BLaER1 (cell line): ENCODE results near the gene GPAM.

Experiments used
- H3K27ac ChIP-seq: shearing (Covaris generic); formaldehyde crosslinking; 2 replicates; pipeline ENCODE4 v1.8.1; 2022
- H3K27me3 ChIP-seq: shearing (Covaris generic); formaldehyde crosslinking; 2 replicates; pipeline ENCODE4 v1.8.1; 2022
- H3K36me3 ChIP-seq: shearing (Covaris generic); formaldehyde crosslinking; 2 replicates; pipeline ENCODE4 v1.8.1; 2022
- H3K4me1 ChIP-seq: shearing (Covaris generic); formaldehyde crosslinking; 2 replicates; pipeline ENCODE4 v1.8.1; 2022
- H3K4me2 ChIP-seq: shearing (Covaris generic); formaldehyde crosslinking; 2 replicates; pipeline ENCODE4 v1.8.1; 2022
- H3K4me3 ChIP-seq: shearing (Covaris generic); formaldehyde crosslinking; 2 replicates; pipeline ENCODE4 v1.8.1; 2022
- H3K9ac ChIP-seq: shearing (Covaris generic); formaldehyde crosslinking; 2 replicates; pipeline ENCODE4 v1.8.1; 2022
- H3K9me3 ChIP-seq: shearing (Covaris generic); formaldehyde crosslinking; 2 replicates; pipeline ENCODE4 v1.8.1; 2022
- H4K20me1 ChIP-seq: shearing (Covaris generic); formaldehyde crosslinking; 2 replicates; pipeline ENCODE4 v1.8.1; 2022
- Cebpa-rat ChIP-seq: shearing (Covaris generic); IDR thresholded peaks from 2 replicates; pipeline ENCODE4 v1.8.1; 2022

Gene GPAM

GRCh38 chr10:112216151-112216550 lies 32.6 kb upstream of the GPAM start:
- no peak overlapping the region for H3K27ac ChIP-seq
- no peaks in the 10 kb centered on the region for H4K20me1 ChIP-seq
- no peaks in the 10 kb centered on the region for H3K27me3 ChIP-seq
- H3K36me3 ChIP-seq: no peaks in the 10 kb centered on the region
- H3K4me3 ChIP-seq: no peak overlapping the region
- no peak overlapping the region for H3K9ac ChIP-seq
- H3K9me3 ChIP-seq: peaks cover 16% of the 10 kb centered on the region
- no peak overlapping the region for H3K4me2 ChIP-seq
- no peak for TF ChIP-seq Cebpa-rat
- H3K4me1 ChIP-seq: no peaks in the 10 kb centered on the region

GRCh38 chr10:112215342-112215774 lies 31.8 kb upstream of the GPAM start:
- no peaks in the 10 kb centered on the region for H3K27me3 ChIP-seq
- no peak overlapping the region for H3K4me2 ChIP-seq

GRCh38 chr10:112214298-112214926 lies 30.8 kb upstream of the GPAM start:
- TF ChIP-seq Cebpa-rat: no peak
- H3K4me3 ChIP-seq: no peak overlapping the region
- no peaks in the 10 kb centered on the region for H3K27me3 ChIP-seq
- H3K27ac ChIP-seq: no peak overlapping the region
- no peak overlapping the region for H3K4me2 ChIP-seq
- H3K4me1 ChIP-seq: no peaks in the 10 kb centered on the region
- no peaks in the 10 kb centered on the region for H3K36me3 ChIP-seq
- H4K20me1 ChIP-seq: no peaks in the 10 kb centered on the region
- H3K9me3 ChIP-seq: 0 out of 2 replicates have a peak, but pooled peaks cover 1% of the 10 kb centered on the region
- no peak overlapping the region for H3K9ac ChIP-seq

More at GRCh38 chr10:112215342-112215774, 31.8 kb upstream of the GPAM start:
- H3K9me3 ChIP-seq: peaks cover 11% of the 10 kb centered on the region
- no peak for TF ChIP-seq Cebpa-rat
- no peak overlapping the region for H3K9ac ChIP-seq
- H3K27ac ChIP-seq: no peak overlapping the region
- H3K4me1 ChIP-seq: no peaks in the 10 kb centered on the region
- no peaks in the 10 kb centered on the region for H3K36me3 ChIP-seq
- no peak overlapping the region for H3K4me3 ChIP-seq
- H4K20me1 ChIP-seq: no peaks in the 10 kb centered on the region

GRCh38 chr10:112213836-112214235 lies 30.3 kb upstream of the GPAM start:
- no peaks in the 10 kb centered on the region for H3K4me1 ChIP-seq
- no peaks in the 10 kb centered on the region for H4K20me1 ChIP-seq
- no peak overlapping the region for H3K9ac ChIP-seq
- no peak overlapping the region for H3K4me2 ChIP-seq
- no peak overlapping the region for H3K27ac ChIP-seq
- no peaks in the 10 kb centered on the region for H3K36me3 ChIP-seq
- no peak overlapping the region for H3K4me3 ChIP-seq
- no peaks in the 10 kb centered on the region for H3K9me3 ChIP-seq
- TF ChIP-seq Cebpa-rat: no peak
- H3K27me3 ChIP-seq: no peaks in the 10 kb centered on the region

GRCh38 chr10:112213098-112213823 lies 29.7 kb upstream of the GPAM start:
- TF ChIP-seq Cebpa-rat: no peak
- Histone ChIP-seq H3K9ac (no peak overlapping the region), H4K20me1 (no peaks in the 10 kb centered on the region), H3K27ac (no peak overlapping the region), H3K4me1 (no peaks in the 10 kb centered on the region), H3K9me3 (no peaks in the 10 kb centered on the region), H3K27me3 (no peaks in the 10 kb centered on the region), H3K4me2 (no peak overlapping the region), H3K4me3 (no peak overlapping the region), H3K36me3 (no peaks in the 10 kb centered on the region)

- TF ChIP-seq Cebpa-rat: no peak
- H3K4me2 ChIP-seq: no peak overlapping the region
- no peak overlapping the region for H3K27ac ChIP-seq
Measured at GRCh38 chr10:112210666-112211065, 27.1 kb upstream of the GPAM start.

GRCh38 chr10:112209684-112210131 lies 26.1 kb upstream of the GPAM start:
- Histone ChIP-seq H3K4me1 (no peaks in the 10 kb centered on the region), H3K27me3 (no peaks in the 10 kb centered on the region), H3K4me3 (no peak overlapping the region), H3K27ac (no peak overlapping the region), H3K36me3 (no peaks in the 10 kb centered on the region), H3K4me2 (no peak overlapping the region), H4K20me1 (no peaks in the 10 kb centered on the region), H3K9me3 (no peaks in the 10 kb centered on the region), H3K9ac (no peak overlapping the region)
- TF ChIP-seq Cebpa-rat: no peak

More at GRCh38 chr10:112210666-112211065, 27.1 kb upstream of the GPAM start:
- Histone ChIP-seq H3K36me3 (no peaks in the 10 kb centered on the region), H3K4me3 (no peak overlapping the region), H3K27me3 (no peaks in the 10 kb centered on the region), H4K20me1 (no peaks in the 10 kb centered on the region), H3K9ac (no peak overlapping the region), H3K9me3 (no peaks in the 10 kb centered on the region), H3K4me1 (no peaks in the 10 kb centered on the region)

- no peak overlapping the region for H3K27ac ChIP-seq
Measured at GRCh38 chr10:112208997-112209396, 25.4 kb upstream of the GPAM start.

GRCh38 chr10:112208292-112208691 lies 24.7 kb upstream of the GPAM start:
- Histone ChIP-seq H3K4me3 (no peak overlapping the region), H3K36me3 (no peaks in the 10 kb centered on the region), H3K4me2 (no peak overlapping the region), H4K20me1 (no peaks in the 10 kb centered on the region), H3K27me3 (no peaks in the 10 kb centered on the region), H3K4me1 (no peaks in the 10 kb centered on the region), H3K9me3 (no peaks in the 10 kb centered on the region), H3K27ac (no peak overlapping the region), H3K9ac (no peak overlapping the region)
- TF ChIP-seq Cebpa-rat: no peak

More at GRCh38 chr10:112208997-112209396, 25.4 kb upstream of the GPAM start:
- Histone ChIP-seq H3K9me3 (no peaks in the 10 kb centered on the region), H4K20me1 (no peaks in the 10 kb centered on the region), H3K9ac (no peak overlapping the region), H3K36me3 (no peaks in the 10 kb centered on the region), H3K4me1 (no peaks in the 10 kb centered on the region), H3K27me3 (no peaks in the 10 kb centered on the region), H3K4me3 (no peak overlapping the region), H3K4me2 (no peak overlapping the region)
- TF ChIP-seq Cebpa-rat: no peak

- Histone ChIP-seq H3K4me3 (no peak overlapping the region), H4K20me1 (no peaks in the 10 kb centered on the region), H3K36me3 (no peaks in the 10 kb centered on the region), H3K4me1 (no peaks in the 10 kb centered on the region), H3K9me3 (no peaks in the 10 kb centered on the region), H3K27me3 (no peaks in the 10 kb centered on the region), H3K9ac (no peak overlapping the region), H3K27ac (no peak overlapping the region), H3K4me2 (no peak overlapping the region)
- no peak for TF ChIP-seq Cebpa-rat
Measured at GRCh38 chr10:112203328-112204076, 19.9 kb upstream of the GPAM start.
